GM23338 (cell line): Measurements from ENCODE around the gene GRIA3. TPM values are rescaled to one million over a fixed set of nuclear protein-coding genes. Genes with fewer than 3 reads are reported as not detected.

Experiments used
- ATAC-seq: fragments of 200-7000 bp; cut with Tn5 transposase; 3 replicates; pipeline ENCODE4 v1.9.1; 2020
- DNase-seq: peaks from one replicate; pipeline ENCODE4 v3.0.0-alpha.2; 2015; ENCODE audit warnings: low spot score
- H2AFZ ChIP-seq: fragments of 200-600 bp; sonication (generic); 2 replicates; pipeline ENCODE4 v1.8.0; 2016; ENCODE audit warnings: antibody characterized with exemption, mild to moderate bottlenecking, moderate library complexity
- H3F3A ChIP-seq: fragments of 200-600 bp; sonication (generic); replicated peaks from 2 replicates; pipeline ENCODE4 v1.8.0; 2017; ENCODE audit warnings: antibody characterized with exemption, mixed run types, low read depth
- H3K27ac ChIP-seq: fragments of 200-600 bp; sonication (generic); 2 replicates; pipeline ENCODE4 v1.6.1; 2016; ENCODE audit warnings: low read depth
- H3K27me3 ChIP-seq: fragments of 200-600 bp; sonication (generic); 2 replicates; pipeline ENCODE4 v1.8.0; 2016; ENCODE audit warnings: mild to moderate bottlenecking, mixed run types, moderate library complexity; ENCODE audit not compliant: insufficient read depth
- H3K36me3 ChIP-seq: fragments of 200-600 bp; sonication (generic); 2 replicates; pipeline ENCODE4 v1.8.0; 2016; ENCODE audit warnings: mild to moderate bottlenecking; ENCODE audit not compliant: insufficient read depth
- H3K4me1 ChIP-seq: fragments of 200-600 bp; sonication (generic); 2 replicates; pipeline ENCODE4 v1.8.0; 2016; ENCODE audit warnings: mild to moderate bottlenecking, moderate library complexity; ENCODE audit not compliant: insufficient read depth
- H3K4me2 ChIP-seq: fragments of 200-600 bp; sonication (generic); 2 replicates; pipeline ENCODE4 v1.7.1; 2017; ENCODE audit warnings: mixed run types
- H3K4me3 ChIP-seq: fragments of 200-600 bp; sonication (generic); 2 replicates; pipeline ENCODE4 v1.6.1; 2016; ENCODE audit warnings: mixed run types
- H3K79me2 ChIP-seq: fragments of 200-600 bp; sonication (generic); replicated peaks from 2 replicates; pipeline ENCODE4 v1.8.0; 2017; ENCODE audit warnings: mild to moderate bottlenecking; ENCODE audit not compliant: insufficient read depth
- H3K9me2 ChIP-seq: fragments of 200-600 bp; sonication (generic); 2 replicates; pipeline ENCODE4 v1.8.0; 2017; ENCODE audit not compliant: insufficient read depth
- H4K20me1 ChIP-seq: fragments of 200-600 bp; sonication (generic); replicated peaks from 2 replicates; pipeline ENCODE4 v1.8.0; 2017; ENCODE audit warnings: mild to moderate bottlenecking; ENCODE audit not compliant: insufficient read depth
- H3K27ac Mint-ChIP-seq: 2 replicates; pipeline ENCODE4 v1.8.0; 2020; ENCODE audit warnings: inconsistent platforms, mild to moderate bottlenecking, moderate library complexity, mixed read lengths
- H3K27me3 Mint-ChIP-seq: 3 replicates; pipeline ENCODE4 v1.8.0; 2022; ENCODE audit warnings: low read depth, mild to moderate bottlenecking, moderate library complexity, mixed read lengths, inconsistent platforms; ENCODE audit not compliant: insufficient read depth, poor library complexity
- H3K36me3 Mint-ChIP-seq: 3 replicates; pipeline ENCODE4 v1.8.0; 2021; ENCODE audit warnings: low read depth, mild to moderate bottlenecking, inconsistent platforms, moderate library complexity, mixed read lengths
- H3K4me1 Mint-ChIP-seq: 3 replicates; pipeline ENCODE4 v1.8.0; 2020; ENCODE audit warnings: mild to moderate bottlenecking, inconsistent platforms, mixed read lengths
- H3K4me3 Mint-ChIP-seq: 3 replicates; pipeline ENCODE4 v1.8.0; 2021; ENCODE audit warnings: moderate library complexity, mild to moderate bottlenecking, inconsistent platforms, mixed read lengths
- H3K9me3 Mint-ChIP-seq: 3 replicates; pipeline ENCODE4 v1.8.0; 2020; ENCODE audit warnings: moderate library complexity, mild to moderate bottlenecking, inconsistent platforms, mixed read lengths
- CTCF ChIP-seq, 2 experiments: fragments of 200-600 bp in 1 of 2; sonication (generic) in 1 of 2; conservative IDR thresholded peaks; 2 replicates each; pipeline versions ENCODE4 v1.5.1 to v1.6.1; 2016 to 2017; ENCODE audit warnings: antibody characterized with exemption in 2 of 2, low read depth in 2 of 2, mild to moderate bottlenecking in 2 of 2, moderate library complexity in 1 of 2
- ETS1 ChIP-seq: IDR thresholded peaks from 2 replicates; pipeline ENCODE4 v1.6.1; 2016; ENCODE audit warnings: antibody characterized with exemption
- EZH2 ChIP-seq: fragments of 200-600 bp; sonication (generic); IDR thresholded peaks from one replicate; pipeline ENCODE4 v1.8.0; 2017; ENCODE audit warnings: antibody characterized with exemption, mild to moderate bottlenecking, low read depth; ENCODE audit not compliant: unreplicated experiment
- EZH2phosphoT487 ChIP-seq: fragments of 200-600 bp; sonication (generic); IDR thresholded peaks from one replicate; pipeline ENCODE4 v1.8.1; 2018; ENCODE audit warnings: antibody characterized with exemption; ENCODE audit not compliant: unreplicated experiment
- JUNB ChIP-seq: IDR thresholded peaks from one replicate; pipeline ENCODE4 v1.6.1; 2016; ENCODE audit warnings: antibody characterized with exemption; ENCODE audit not compliant: unreplicated experiment
- NANOG ChIP-seq: IDR thresholded peaks from 2 replicates; pipeline ENCODE4 v1.6.1; 2016; ENCODE audit warnings: antibody characterized with exemption, borderline replicate concordance
- POLR2AphosphoS5 ChIP-seq: IDR thresholded peaks from 2 replicates; pipeline ENCODE4 v1.6.1; 2016; ENCODE audit warnings: antibody characterized with exemption, low read depth
- REST ChIP-seq: IDR thresholded peaks from one replicate; pipeline ENCODE4 v1.6.1; 2018; ENCODE audit warnings: antibody characterized with exemption; ENCODE audit not compliant: unreplicated experiment
- ZNF114 ChIP-seq: fragments of 250-450 bp; sonication (Bioruptor Pico); IDR thresholded peaks from 2 replicates; pipeline ENCODE4 v1.5.0; 2020; ENCODE audit warnings: mild to moderate bottlenecking, moderate library complexity
- ZNF331 ChIP-seq: fragments of 250-450 bp; sonication (Bioruptor Pico); IDR thresholded peaks from 2 replicates; pipeline ENCODE4 v1.5.0; 2020; ENCODE audit warnings: low read depth, mild to moderate bottlenecking, moderate library complexity
- ZNF462 ChIP-seq: fragments of 250-450 bp; sonication (Bioruptor Pico); IDR thresholded peaks from 2 replicates; pipeline ENCODE4 v1.5.0; 2020; ENCODE audit warnings: mild to moderate bottlenecking, moderate library complexity
- polyA plus RNA-seq: library from polyadenylated mRNA; unstranded; fragments of >200 nt; fragmentation: Nextera tagmentation; extraction: Ambion mirVana; gene quantifications from 2 replicates; pipeline ENCODE4 v1.2.1, GENCODE V29; 2016
- total RNA-seq: library from RNA; depleted of rRNA; stranded (reverse); fragments of >200 nt; shearing (Covaris generic); gene quantifications from 2 replicates; pipeline ENCODE4 v1.2.3, GENCODE V29; 2014

Gene GRIA3
- total and polyA plus RNA-seq, 2 experiments from 2014 or later: 2.7 to 5.6 TPM

GRCh38 chrX:123432361-123433150, 248.5 kb downstream of the GRIA3 start (continued):
- TF ChIP-seq REST (no peak), CTCF (conservative IDR thresholded peaks at IDR 0.05; ENCODE audit: low read depth in 2 of 2) (no peak), EZH2phosphoT487 (no peak), ZNF331 (CRISPR knock-in tag) (no peak), ETS1 (no peak), NANOG (no peak), ZNF114 (no peak), POLR2AphosphoS5 (no peak), JUNB (no peak)

- no peaks in the 10 kb centered on the region for H4K20me1 ChIP-seq
- H3K4me1 ChIP-seq: peaks cover 4% of the 10 kb centered on the region; the same call in 1 of the 2 replicates
- no peaks in the 10 kb centered on the region for H3K36me3 ChIP-seq
- no peak overlapping the region for H2AFZ ChIP-seq
- H3K27me3 Mint-ChIP-seq: no peaks in the 10 kb centered on the region
- 0 out of 2 replicates have a peak overlapping the region, but pooled peaks have one; percentile 29 for H3K4me2 ChIP-seq
- no peaks in the 10 kb centered on the region for H3K79me2 ChIP-seq
- H3K27me3 ChIP-seq: no peaks in the 10 kb centered on the region
- no peak overlapping the region for H3K27ac ChIP-seq
- H3K36me3 Mint-ChIP-seq: no peaks in the 10 kb centered on the region
- H3F3A ChIP-seq: no peaks in the 10 kb centered on the region
- no peak overlapping the region for H3K4me3 Mint-ChIP-seq
- DNase-seq: peak; percentile 15
- no peaks in the 10 kb centered on the region for H3K9me2 ChIP-seq
- peak; percentile 70 for ATAC-seq
- peaks cover 12% of the 10 kb centered on the region; the same call in 2 of the 3 replicates for H3K4me1 Mint-ChIP-seq
- no peaks in the 10 kb centered on the region; the same call in 2 of the 3 replicates for H3K9me3 Mint-ChIP-seq
- H3K4me3 ChIP-seq: no peak overlapping the region
- H3K27ac Mint-ChIP-seq: no peak overlapping the region
- TF ChIP-seq ZNF462 (CRISPR knock-in tag) (no peak), NANOG (no peak), EZH2 (no peak)
Observed at GRCh38 chrX:123436512-123437136, 252.5 kb downstream of the GRIA3 start.
